OCI-LY1 (cell line): Measurements from ENCODE around the gene ACSM2A.
"Not testable (repeated sequence)": the region's sequence is repeated elsewhere in the genome, so short reads cannot be mapped to it uniquely, and the experiment has no call there.

Experiments used
- H2AFZ ChIP-seq: fragments of 200-600 bp; sonication (generic), shearing (Covaris generic); 2 replicates; pipeline ENCODE4 v1.6.0; 2014; ENCODE audit warnings: antibody characterized with exemption, mild to moderate bottlenecking, low read length
- H3F3A ChIP-seq: fragments of 200-600 bp; sonication (generic), shearing (Covaris generic); 2 replicates; pipeline ENCODE4 v1.6.0; 2014; ENCODE audit warnings: mild to moderate bottlenecking, antibody characterized with exemption, low read length, moderate library complexity; ENCODE audit not compliant: insufficient read depth
- H3K27ac ChIP-seq: fragments of 200-600 bp; sonication (generic); 2 replicates; pipeline ENCODE4 v1.5.1; 2014; ENCODE audit warnings: low read length, mixed run types, mild to moderate bottlenecking, low read depth; ENCODE audit not compliant: poor library complexity, severe bottlenecking
- H3K27me3 ChIP-seq: fragments of 200-600 bp; sonication (generic); 2 replicates; pipeline ENCODE4 v1.6.0; 2014; ENCODE audit warnings: antibody characterized with exemption, mild to moderate bottlenecking, low read length, moderate library complexity; ENCODE audit not compliant: insufficient read depth
- H3K36me3 ChIP-seq: fragments of 200-600 bp; sonication (generic); 2 replicates; pipeline ENCODE4 v1.6.1; 2014; ENCODE audit warnings: mild to moderate bottlenecking, antibody characterized with exemption, low read length, moderate library complexity, mixed read lengths; ENCODE audit not compliant: insufficient read depth
- H3K4me1 ChIP-seq: fragments of 200-600 bp; sonication (generic); 2 replicates; pipeline ENCODE4 v1.5.1; 2014; ENCODE audit warnings: mild to moderate bottlenecking, low read length, moderate library complexity; ENCODE audit not compliant: insufficient read depth, severe bottlenecking
- H3K4me2 ChIP-seq: fragments of 200-600 bp; sonication (generic), shearing (Covaris generic); 2 replicates; pipeline ENCODE4 v1.6.1; 2014; ENCODE audit warnings: low read length
- H3K4me3 ChIP-seq: fragments of 200-600 bp; sonication (generic); 2 replicates; pipeline ENCODE4 v1.5.1; 2014; ENCODE audit warnings: low read length, low read depth, mild to moderate bottlenecking, mixed read lengths; ENCODE audit not compliant: poor library complexity, severe bottlenecking
- H3K79me2 ChIP-seq: fragments of 200-600 bp; shearing (Covaris generic); 2 replicates; pipeline ENCODE4 v1.6.1; 2016; ENCODE audit warnings: mixed run types, low read length, mixed read lengths; ENCODE audit not compliant: insufficient read depth
- H3K9ac ChIP-seq: fragments of 200-600 bp; sonication (generic), shearing (Covaris generic); 2 replicates; pipeline ENCODE4 v1.6.1; 2014; ENCODE audit warnings: mild to moderate bottlenecking, low read length, mixed read lengths
- H3K9me2 ChIP-seq: fragments of 200-600 bp; sonication (generic), shearing (Covaris generic); 2 replicates; pipeline ENCODE4 v1.6.1; 2014; ENCODE audit warnings: low read depth, mild to moderate bottlenecking, low read length, mixed read lengths
- H3K9me3 ChIP-seq: fragments of 200-600 bp; shearing (Covaris generic); 2 replicates; pipeline ENCODE4 v1.6.1; 2014; ENCODE audit warnings: low read length, mixed read lengths
- H4K20me1 ChIP-seq: fragments of 200-600 bp; sonication (generic), shearing (Covaris generic); 2 replicates; pipeline ENCODE4 v1.6.0; 2016; ENCODE audit warnings: mild to moderate bottlenecking, low read length; ENCODE audit not compliant: insufficient read depth
- CTCF ChIP-seq: fragments of 200-600 bp; sonication (generic), shearing (Covaris generic); IDR thresholded peaks from 2 replicates; pipeline ENCODE4 v1.5.1; 2017; ENCODE audit warnings: mild to moderate bottlenecking, antibody characterized with exemption, low read length, moderate library complexity, mixed read lengths
- EZH2 ChIP-seq: fragments of 200-600 bp; sonication (generic), shearing (Covaris generic); IDR thresholded peaks from 2 replicates; pipeline ENCODE4 v1.8.0; 2017; ENCODE audit warnings: borderline replicate concordance, mixed run types, mild to moderate bottlenecking, antibody characterized with exemption, low read length, moderate library complexity, mixed read lengths

ACSM2A gene

GRCh38 chr16:20410121-20410723, 41.1 kb upstream of the ACSM2A start:
- no peaks in the 10 kb centered on the region for H3K36me3 ChIP-seq
- no peaks in the 10 kb centered on the region for H3K27me3 ChIP-seq
- no peaks in the 10 kb centered on the region for H3K4me1 ChIP-seq
- no peaks in the 10 kb centered on the region for H3K9me2 ChIP-seq
- no peak for TF ChIP-seq EZH2
- no peak for TF ChIP-seq CTCF
- H3K9me3 ChIP-seq: no peaks in the 10 kb centered on the region
- no peak overlapping the region for H3K4me3 ChIP-seq
- H2AFZ ChIP-seq: no peak overlapping the region
- H3K79me2 ChIP-seq: no peaks in the 10 kb centered on the region
- no peak overlapping the region for H3K4me2 ChIP-seq
- H3K9ac ChIP-seq: no peak overlapping the region
- no peak overlapping the region for H3K27ac ChIP-seq
- no peaks in the 10 kb centered on the region for H3F3A ChIP-seq
- H4K20me1 ChIP-seq: no peaks in the 10 kb centered on the region

GRCh38 chr16:20411055-20411454, 40.3 kb upstream of the ACSM2A start:
- Histone ChIP-seq H3F3A (no peaks in the 10 kb centered on the region), H2AFZ (no peak overlapping the region), H3K9me2 (no peaks in the 10 kb centered on the region), H3K4me1 (no peaks in the 10 kb centered on the region), H3K27me3 (no peaks in the 10 kb centered on the region), H3K79me2 (no peaks in the 10 kb centered on the region), H3K36me3 (no peaks in the 10 kb centered on the region), H4K20me1 (no peaks in the 10 kb centered on the region), H3K4me2 (no peak overlapping the region), H3K9ac (no peak overlapping the region), H3K27ac (no peak overlapping the region), H3K4me3 (no peak overlapping the region), H3K9me3 (no peaks in the 10 kb centered on the region)
- TF ChIP-seq CTCF (no peak), EZH2 (no peak)

- Histone ChIP-seq H3K4me3 (no peak overlapping the region), H3K9me3 (no peaks in the 10 kb centered on the region), H3F3A (no peaks in the 10 kb centered on the region), H3K79me2 (no peaks in the 10 kb centered on the region), H3K4me1 (no peaks in the 10 kb centered on the region), H3K9ac (no peak overlapping the region), H2AFZ (no peak overlapping the region), H3K4me2 (no peak overlapping the region), H3K9me2 (no peaks in the 10 kb centered on the region), H3K36me3 (no peaks in the 10 kb centered on the region), H3K27ac (no peak overlapping the region), H4K20me1 (no peaks in the 10 kb centered on the region), H3K27me3 (no peaks in the 10 kb centered on the region)
- TF ChIP-seq CTCF (no peak), EZH2 (no peak)
Observed at GRCh38 chr16:20415541-20415940, 35.8 kb upstream of the ACSM2A start.

DNA sequence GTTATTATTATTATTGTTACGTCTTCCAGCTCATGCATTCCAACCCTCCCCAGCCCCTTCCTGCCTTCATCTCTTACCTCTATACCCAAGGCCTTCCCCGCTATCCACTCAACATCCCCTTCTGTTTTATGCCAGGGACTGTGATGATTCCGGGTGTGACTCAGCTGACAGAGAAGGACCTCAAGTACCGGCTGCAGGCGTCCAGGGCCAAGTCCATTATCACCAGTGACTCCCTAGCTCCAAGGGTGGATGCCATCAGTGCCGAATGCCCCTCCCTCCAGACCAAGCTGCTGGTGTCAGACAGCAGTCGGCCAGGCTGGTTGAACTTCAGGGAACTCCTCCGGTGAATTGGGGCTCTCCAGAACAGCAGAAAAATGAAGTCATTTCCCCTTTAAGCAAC, 32.2 kb upstream of the ACSM2A start:
- H4K20me1 ChIP-seq, H3F3A ChIP-seq, H3K4me2 ChIP-seq, H3K27ac ChIP-seq, H3K27me3 ChIP-seq, H3K4me1 ChIP-seq, H3K4me3 ChIP-seq, H3K36me3 ChIP-seq, H2AFZ ChIP-seq, H3K9me3 ChIP-seq, H3K9ac ChIP-seq, H3K9me2 ChIP-seq, H3K79me2 ChIP-seq: not testable (repeated sequence)

GRCh38 chr16:20421748-20422147, 29.6 kb upstream of the ACSM2A start:
- not testable (repeated sequence) for H3K27me3 ChIP-seq, H3K79me2 ChIP-seq, H3K9ac ChIP-seq, H3F3A ChIP-seq, H3K4me3 ChIP-seq, H3K9me2 ChIP-seq, H2AFZ ChIP-seq, H3K4me1 ChIP-seq, H3K36me3 ChIP-seq, H3K4me2 ChIP-seq, H3K27ac ChIP-seq, H4K20me1 ChIP-seq, H3K9me3 ChIP-seq

DNA sequence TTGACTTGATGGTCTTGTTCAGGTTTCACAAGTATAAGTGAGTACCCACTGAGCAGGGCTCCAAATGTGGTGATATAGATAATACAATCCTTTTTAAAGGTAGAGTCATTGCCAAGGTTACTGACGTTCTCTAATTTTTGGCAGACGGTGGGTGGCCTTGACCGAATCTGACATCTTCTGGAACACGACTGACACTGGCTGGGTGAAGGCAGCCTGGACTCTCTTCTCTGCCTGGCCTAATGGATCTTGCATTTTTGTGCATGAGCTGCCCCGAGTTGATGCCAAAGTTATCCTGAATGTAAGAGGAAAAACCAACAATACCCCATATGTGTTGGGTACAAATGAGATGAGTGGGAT, 27.6 kb upstream of the ACSM2A start:
- H3K4me2 ChIP-seq, H3K79me2 ChIP-seq, H3K27ac ChIP-seq, H3F3A ChIP-seq, H3K4me1 ChIP-seq, H3K27me3 ChIP-seq, H3K36me3 ChIP-seq, H3K9me3 ChIP-seq, H4K20me1 ChIP-seq, H2AFZ ChIP-seq, H3K4me3 ChIP-seq, H3K9me2 ChIP-seq, H3K9ac ChIP-seq: not testable (repeated sequence)
